GM21737 (cell line): ENCODE measurements around the gene FBXL20.

Experiments used
- ATAC-seq: cut with Tn5 transposase; IDR thresholded peaks from one replicate; pipeline ENCODE4 v1.9.1; 2021; ENCODE audit warnings: mild to moderate bottlenecking, moderate library complexity; ENCODE audit not compliant: unreplicated experiment

Gene FBXL20

GRCh38 chr17:39229274-39229913 is 172.0 kb downstream of the FBXL20 start:
- no peak for ATAC-seq

- ATAC-seq, result no peak
Observed at GRCh38 chr17:39227364-39227919, 174.0 kb downstream of the FBXL20 start.

GRCh38 chr17:39225959-39226683 is 175.3 kb downstream of the FBXL20 start:
- no peak for ATAC-seq

GRCh38 chr17:39225308-39225958 is 176.0 kb downstream of the FBXL20 start, which contains the start of gene STAC2:
Gene STAC2 (minus strand): TSS chr17:39225945. CDS start chr17:39225502, 443 bp downstream.
- ATAC-seq, result no peak

- no peak for ATAC-seq
Observed at GRCh38 chr17:39224778-39225307, 176.6 kb downstream of the FBXL20 start.

- no peak for ATAC-seq
Observed at GRCh38 chr17:39223907-39224777, 177.3 kb downstream of the FBXL20 start.

- ATAC-seq, result no peak
Observed at GRCh38 chr17:39222866-39223834, 178.3 kb downstream of the FBXL20 start.

GRCh38 chr17:39222151-39222550 is 179.3 kb downstream of the FBXL20 start:
- ATAC-seq, result no peak

GRCh38 chr17:39221572-39221971 is 179.9 kb downstream of the FBXL20 start:
- no peak for ATAC-seq

- no peak for ATAC-seq
Observed at GRCh38 chr17:39219647-39220154, 181.7 kb downstream of the FBXL20 start.

GRCh38 chr17:39218906-39219305 is 182.5 kb downstream of the FBXL20 start:
- ATAC-seq, result no peak

- ATAC-seq, result no peak
Observed at GRCh38 chr17:39217734-39218369, 183.6 kb downstream of the FBXL20 start.

- no peak for ATAC-seq
Observed at GRCh38 chr17:39213852-39214251, 187.6 kb downstream of the FBXL20 start.

- ATAC-seq, result no peak
Observed at GRCh38 chr17:39212841-39213480, 188.5 kb downstream of the FBXL20 start.

- ATAC-seq, result no peak
Observed at GRCh38 chr17:39212195-39212810, 189.1 kb downstream of the FBXL20 start.

GRCh38 chr17:39210093-39210434 is 191.4 kb downstream of the FBXL20 start:
- no peak for ATAC-seq

GRCh38 chr17:39209317-39210092 is 191.9 kb downstream of the FBXL20 start:
- ATAC-seq, result no peak
